Body of pancreas (tissue), 4 donors: ENCODE measurements around the gene PPP1R9A. TPM values are rescaled to one million over a fixed set of nuclear protein-coding genes. Genes with fewer than 3 reads are reported as not detected.

ENCODE experiments used
- ATAC-seq: fragments of 150-250 bp; one replicate; pipeline ENCODE4 v1.9.1; 2016
- DNase-seq, 4 donors: peaks; one replicate each; pipeline ENCODE4 v3.0.0-alpha.2; 2019
- H3K27ac ChIP-seq, 4 donors: fragments of 200-600 bp; sonication (generic); 1 replicate in 3 of 4; 2 replicates in 1 of 4; pipeline versions ENCODE4 v1.5.1 to v1.6.1; 2016 to 2019; ENCODE audit warnings: mild to moderate bottlenecking in 1 of 4, mixed read lengths in 1 of 4, moderate library complexity in 1 of 4
- H3K27me3 ChIP-seq, 2 donors: fragments of 200-600 bp; sonication (generic); one replicate each; pipeline ENCODE4 v1.6.0; 2016; ENCODE audit warnings: mild to moderate bottlenecking in 1 of 2
- H3K36me3 ChIP-seq, 2 donors: fragments of 200-600 bp; sonication (generic); replicated peaks in 1 of 2; 2 replicates each; pipeline ENCODE4 v1.5.1; 2016; ENCODE audit warnings: low read depth in 2 of 2; ENCODE audit not compliant: insufficient read depth in 1 of 2
- H3K4me1 ChIP-seq: fragments of 200-600 bp; sonication (generic); one replicate; pipeline ENCODE4 v1.6.0; 2016
- H3K4me3 ChIP-seq, 2 donors: fragments of 200-600 bp; sonication (generic); 1 replicate in 1 of 2; 2 replicates in 1 of 2; pipeline ENCODE4 v1.5.1; 2016 to 2019
- H3K9me3 ChIP-seq, 3 donors: fragments of 200-600 bp; sonication (generic); 1 replicate in 2 of 3; 2 replicates in 1 of 3; pipeline ENCODE4 v1.5.1; 2016
- POLR2A ChIP-seq, 3 donors: fragments of 450-650 bp; IDR thresholded peaks; one replicate each; pipeline ENCODE4 v1.6.1; 2016; ENCODE audit warnings: antibody characterized with exemption in 3 of 3, mild to moderate bottlenecking in 2 of 3
- WGBS, 2 donors: methylation state at CpG; one replicate each; pipeline ENCODE4 v1.1.5; 2017; 5-methylcytosine and 5-hydroxymethylcytosine counted together
- intact Hi-C: fragments of 100-400 bp; cut with DNase I; formaldehyde crosslinking; loops from one replicate; pipeline ENCODE4 v1.15.1; 2023
- total RNA-seq, 2 donors: library from RNA; depleted of rRNA; stranded (reverse); fragments of >200 nt; gene quantifications; one replicate each; pipeline ENCODE4 v1.1.0, GENCODE V29; 2016
- TF ChIP-seq, protein P1 (sequence below), 7 experiments: fragments of 450-650 bp in 4 of 7; fragments of 200-600 bp in 3 of 7; sonication (generic) in 3 of 7; IDR thresholded peaks; one replicate each; pipeline ENCODE4 v1.5.1; 2016 to 2019; ENCODE audit warnings: antibody characterized with exemption in 7 of 7

The PPP1R9A gene
- total RNA-seq, 2 donors from 2014 or later = 16.1 to 44.2 TPM

DNA sequence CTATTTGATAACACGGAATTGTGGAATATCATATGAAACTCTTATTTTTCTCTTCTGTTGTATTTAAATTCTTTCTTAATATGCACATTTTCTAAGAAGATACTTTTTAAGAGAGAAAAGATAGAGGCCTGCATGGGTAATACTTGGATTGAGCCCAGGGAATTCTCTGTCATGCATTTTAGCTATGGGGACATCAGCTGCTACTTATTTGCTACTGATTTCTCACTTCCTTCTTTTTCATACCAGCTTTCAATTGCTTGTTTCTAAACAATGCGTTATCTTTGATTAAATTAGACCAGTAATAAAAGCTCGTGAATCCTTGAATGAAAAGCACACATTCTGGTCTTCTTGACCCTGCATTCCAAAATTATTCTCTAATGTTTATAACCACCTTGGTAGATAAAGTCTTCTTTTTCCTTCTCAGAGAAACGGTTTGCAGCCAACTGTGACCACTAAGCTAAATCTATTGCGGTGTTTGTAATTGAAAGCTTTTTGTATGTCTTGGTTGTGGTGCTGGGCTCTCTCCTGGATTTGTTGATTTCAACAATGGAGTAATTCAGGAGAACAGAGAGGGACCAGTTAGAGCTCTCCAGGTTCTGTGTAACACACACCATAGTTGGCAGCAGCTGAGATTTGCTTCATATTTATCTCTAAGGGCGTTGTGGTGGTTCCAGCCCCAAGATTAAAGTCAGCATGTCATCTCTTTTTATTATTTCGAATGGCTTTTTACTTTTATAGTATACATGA is 139.3 kb downstream of the PPP1R9A start:
- Histone ChIP-seq H3K4me1 (peaks cover 3% of the 10 kb centered on the region), H3K9me3 (no peaks in the 10 kb centered on the region), H3K27ac (peak overlapping the region in 3 of 4 donors; percentile 19 to 44 (median 22)), H3K36me3 (no peaks in the 10 kb centered on the region), H3K4me3 (no peak overlapping the region), H3K27me3 (no peaks in the 10 kb centered on the region)
- intact Hi-C loops = no loop called here
- DNase-seq (no peak), ATAC-seq (no peak)
- TF ChIP-seq POLR2A (IDR thresholded peaks at IDR 0.05) = no peak
- TF ChIP-seq, protein P1, sequence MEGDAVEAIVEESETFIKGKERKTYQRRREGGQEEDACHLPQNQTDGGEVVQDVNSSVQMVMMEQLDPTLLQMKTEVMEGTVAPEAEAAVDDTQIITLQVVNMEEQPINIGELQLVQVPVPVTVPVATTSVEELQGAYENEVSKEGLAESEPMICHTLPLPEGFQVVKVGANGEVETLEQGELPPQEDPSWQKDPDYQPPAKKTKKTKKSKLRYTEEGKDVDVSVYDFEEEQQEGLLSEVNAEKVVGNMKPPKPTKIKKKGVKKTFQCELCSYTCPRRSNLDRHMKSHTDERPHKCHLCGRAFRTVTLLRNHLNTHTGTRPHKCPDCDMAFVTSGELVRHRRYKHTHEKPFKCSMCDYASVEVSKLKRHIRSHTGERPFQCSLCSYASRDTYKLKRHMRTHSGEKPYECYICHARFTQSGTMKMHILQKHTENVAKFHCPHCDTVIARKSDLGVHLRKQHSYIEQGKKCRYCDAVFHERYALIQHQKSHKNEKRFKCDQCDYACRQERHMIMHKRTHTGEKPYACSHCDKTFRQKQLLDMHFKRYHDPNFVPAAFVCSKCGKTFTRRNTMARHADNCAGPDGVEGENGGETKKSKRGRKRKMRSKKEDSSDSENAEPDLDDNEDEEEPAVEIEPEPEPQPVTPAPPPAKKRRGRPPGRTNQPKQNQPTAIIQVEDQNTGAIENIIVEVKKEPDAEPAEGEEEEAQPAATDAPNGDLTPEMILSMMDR (IDR thresholded peaks at IDR 0.05) = no peak
- WGBS, 2 donors = 40 to 47% methylated on average over 7 of the region's 7 CpGs

DNA sequence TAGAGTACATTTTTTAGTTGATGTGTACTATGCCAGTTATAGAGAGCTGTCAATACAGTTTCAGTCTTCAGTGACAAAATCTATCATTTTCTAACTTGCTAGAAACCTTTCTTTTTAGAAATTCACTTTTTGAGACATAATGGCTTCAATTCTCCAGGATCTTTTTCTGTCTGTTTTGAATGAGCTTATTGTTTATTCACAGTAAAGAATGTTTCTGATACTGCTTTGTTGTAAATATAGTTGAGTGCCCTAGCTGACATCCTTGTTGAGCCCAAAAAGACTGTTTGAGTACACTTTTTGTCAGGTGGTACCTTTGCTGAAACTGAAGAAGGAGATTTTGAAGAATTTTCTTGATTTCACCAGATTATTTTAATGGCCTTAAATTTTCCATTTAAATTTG is 139.9 kb downstream of the PPP1R9A start:
- ATAC-seq (no peak), DNase-seq (no peak)
- intact Hi-C loops = no loop called here
- Histone ChIP-seq H3K27ac (peak overlapping the region in 2 of 4 donors; percentile 19 to 44), H3K4me3 (no peak overlapping the region), H3K9me3 (no peaks in the 10 kb centered on the region), H3K4me1 (peaks cover 3% of the 10 kb centered on the region), H3K36me3 (no peaks in the 10 kb centered on the region), H3K27me3 (no peaks in the 10 kb centered on the region)
- TF ChIP-seq, protein P1 (IDR thresholded peaks at IDR 0.05) = no peak
- no peak for TF ChIP-seq POLR2A (IDR thresholded peaks at IDR 0.05)

DNA sequence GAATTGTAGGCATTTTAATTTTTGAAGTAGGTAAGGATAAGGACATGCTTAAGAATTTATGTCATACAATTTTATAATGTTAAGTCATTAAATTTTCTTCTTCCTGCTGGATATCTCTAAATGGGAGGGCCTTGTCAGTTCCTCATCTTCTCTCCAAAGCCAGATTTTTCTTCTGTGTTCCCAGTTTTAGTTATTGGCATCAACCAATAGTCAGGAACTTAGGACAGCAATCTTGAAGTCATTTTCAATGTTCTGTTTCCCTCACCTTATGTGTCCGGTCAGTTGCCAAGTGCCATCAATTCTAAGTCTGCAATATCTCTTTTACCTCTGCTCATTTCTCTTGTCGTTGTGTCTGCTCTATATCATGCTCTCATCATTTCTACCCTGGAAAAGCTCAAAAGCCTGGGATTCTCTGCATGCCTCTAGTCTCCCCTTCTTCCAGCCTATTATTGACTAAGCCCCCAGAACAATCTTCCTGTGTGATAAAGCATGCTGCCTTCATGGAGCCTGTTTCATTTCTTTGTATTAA is 145.2 kb downstream of the PPP1R9A start:
- intact Hi-C loops = no loop called here
- no peak overlapping the region for H3K27ac ChIP-seq
- H3K9me3 ChIP-seq = no peaks in the 10 kb centered on the region
- no peaks in the 10 kb centered on the region for H3K36me3 ChIP-seq
- H3K4me3 ChIP-seq = no peak overlapping the region
- DNase-seq = no peak
- no peaks in the 10 kb centered on the region for H3K4me1 ChIP-seq
- WGBS, 2 donors = 88% methylated on average over 2 of the region's 2 CpGs
- H3K27me3 ChIP-seq = no peaks in the 10 kb centered on the region
- ATAC-seq = no peak
- TF ChIP-seq POLR2A (IDR thresholded peaks at IDR 0.05) = no peak
- TF ChIP-seq, protein P1 (IDR thresholded peaks at IDR 0.05) = no peak

DNA sequence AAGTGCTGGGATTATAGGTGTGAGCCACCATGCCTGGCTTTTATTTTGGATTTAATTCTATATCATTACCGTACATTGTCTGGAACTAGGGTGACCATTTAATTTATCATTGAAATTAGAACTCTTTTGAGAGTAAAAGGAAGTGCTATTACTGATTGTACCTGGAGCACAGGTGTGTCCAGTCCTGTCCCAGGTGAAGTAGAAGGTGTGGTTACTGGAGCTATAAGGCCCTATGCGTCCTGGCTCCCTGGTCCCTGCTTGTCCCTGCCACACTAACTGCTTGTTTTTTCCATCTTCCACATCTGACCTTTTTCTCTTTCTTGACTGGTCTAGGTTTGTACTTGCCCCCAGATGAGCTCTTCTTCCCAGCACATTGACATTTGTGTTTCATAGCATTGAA is 147.0 kb downstream of the PPP1R9A start:
- no peak overlapping the region for H3K4me3 ChIP-seq
- H3K9me3 ChIP-seq = no peaks in the 10 kb centered on the region
- intact Hi-C loops = no loop called here
- no peaks in the 10 kb centered on the region for H3K36me3 ChIP-seq
- 90 to 93% methylated on average over 2 of the region's 2 CpGs for WGBS, 2 donors
- no peak for ATAC-seq
- no peaks in the 10 kb centered on the region for H3K27me3 ChIP-seq
- H3K27ac ChIP-seq = no peak overlapping the region
- DNase-seq = no peak
- TF ChIP-seq, protein P1 (IDR thresholded peaks at IDR 0.05) = no peak
- H3K4me1 ChIP-seq = no peaks in the 10 kb centered on the region

- ATAC-seq = no peak
- no peak for DNase-seq
- WGBS, 2 donors = 44 to 46% methylated on average over 1 of the region's 1 CpG
- intact Hi-C loops = no loop called here
- TF ChIP-seq POLR2A (IDR thresholded peaks at IDR 0.05) = no peak
- TF ChIP-seq, protein P1 (IDR thresholded peaks at IDR 0.05) = no peak
- Histone ChIP-seq H3K27me3 (no peaks in the 10 kb centered on the region), H3K9me3 (no peaks in the 10 kb centered on the region), H3K4me3 (no peak overlapping the region), H3K4me1 (no peaks in the 10 kb centered on the region), H3K36me3 (no peaks in the 10 kb centered on the region), H3K27ac (no peak overlapping the region)
Measured at GRCh38 chr7:95055295-95055694, 147.9 kb downstream of the PPP1R9A start.
